GM06990 (cell line): ENCODE measurements around the gene LRRC4B.

Experiments
- DNase-seq: peaks from one replicate; pipeline ENCODE4 v3.0.0-alpha.2; 2011; ENCODE audit not compliant: insufficient read length; ENCODE audit errors: extremely low read depth
- H3K27me3 ChIP-seq: replicated peaks from 2 replicates; pipeline ENCODE4 v1.6.0; 2011; ENCODE audit warnings: low read length; ENCODE audit not compliant: control insufficient read depth, insufficient read depth
- H3K36me3 ChIP-seq: 2 replicates; pipeline ENCODE4 v1.5.1; 2011; ENCODE audit warnings: low read length; ENCODE audit not compliant: control insufficient read depth, insufficient read depth
- H3K4me3 ChIP-seq: replicated peaks from 2 replicates; pipeline ENCODE4 v1.5.1; 2011; ENCODE audit warnings: low read depth, mild to moderate bottlenecking, control low read depth, low read length
- TF ChIP-seq, protein P1 (sequence below): IDR thresholded peaks from 2 replicates; pipeline ENCODE4 v1.5.1; 2011; ENCODE audit warnings: low read length, control low read depth, mild to moderate bottlenecking, inconsistent platforms; ENCODE audit not compliant: insufficient read depth, poor library complexity, severe bottlenecking

Gene LRRC4B

DNA sequence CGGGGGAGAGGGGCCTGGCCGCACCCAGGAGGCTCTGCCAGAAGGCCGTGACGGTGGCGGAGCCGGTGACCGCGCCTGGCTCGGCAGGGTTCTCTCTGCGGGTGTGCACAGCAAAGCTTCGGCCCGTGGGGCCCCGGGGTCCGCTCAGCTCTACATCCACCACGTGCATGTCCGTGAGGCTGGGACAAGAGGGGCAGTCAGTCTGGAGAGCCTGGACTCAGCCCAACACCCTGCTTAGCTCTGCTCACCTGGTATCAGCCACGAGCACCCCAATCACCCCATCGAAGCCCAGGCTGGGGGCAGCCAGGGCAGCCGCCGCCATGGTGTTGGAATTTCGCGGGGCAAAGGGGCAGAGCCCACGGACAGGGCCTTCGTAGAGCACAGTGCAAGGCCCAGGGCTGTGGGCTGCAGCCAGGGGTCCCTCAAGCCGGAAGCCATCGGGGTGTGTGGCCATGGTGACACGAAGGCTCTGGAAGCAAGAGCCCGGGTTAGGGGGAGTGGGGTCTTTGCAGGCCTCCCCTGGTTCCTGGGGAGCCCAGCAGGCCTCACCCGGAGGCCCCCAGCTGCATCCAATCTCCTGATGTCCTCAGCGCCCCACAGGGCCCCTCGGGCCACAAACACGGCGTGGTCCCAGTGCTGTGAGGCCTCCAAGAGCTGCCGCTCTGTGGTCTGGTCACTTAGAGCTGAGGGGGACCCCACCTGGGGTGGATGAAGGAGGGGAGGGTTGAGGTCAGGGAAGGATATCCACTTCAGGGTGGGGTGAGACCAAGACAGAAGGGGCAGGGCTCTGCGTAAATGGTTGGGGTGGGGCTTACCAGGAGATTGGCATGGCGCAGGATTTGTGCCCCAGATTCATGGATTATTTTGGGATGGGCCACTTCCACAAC is 55.9 kb downstream of the LRRC4B start:
- DNase-seq, result no peak
- peak overlapping the region; percentile 88 for H3K4me3 ChIP-seq
- TF ChIP-seq, protein P1, sequence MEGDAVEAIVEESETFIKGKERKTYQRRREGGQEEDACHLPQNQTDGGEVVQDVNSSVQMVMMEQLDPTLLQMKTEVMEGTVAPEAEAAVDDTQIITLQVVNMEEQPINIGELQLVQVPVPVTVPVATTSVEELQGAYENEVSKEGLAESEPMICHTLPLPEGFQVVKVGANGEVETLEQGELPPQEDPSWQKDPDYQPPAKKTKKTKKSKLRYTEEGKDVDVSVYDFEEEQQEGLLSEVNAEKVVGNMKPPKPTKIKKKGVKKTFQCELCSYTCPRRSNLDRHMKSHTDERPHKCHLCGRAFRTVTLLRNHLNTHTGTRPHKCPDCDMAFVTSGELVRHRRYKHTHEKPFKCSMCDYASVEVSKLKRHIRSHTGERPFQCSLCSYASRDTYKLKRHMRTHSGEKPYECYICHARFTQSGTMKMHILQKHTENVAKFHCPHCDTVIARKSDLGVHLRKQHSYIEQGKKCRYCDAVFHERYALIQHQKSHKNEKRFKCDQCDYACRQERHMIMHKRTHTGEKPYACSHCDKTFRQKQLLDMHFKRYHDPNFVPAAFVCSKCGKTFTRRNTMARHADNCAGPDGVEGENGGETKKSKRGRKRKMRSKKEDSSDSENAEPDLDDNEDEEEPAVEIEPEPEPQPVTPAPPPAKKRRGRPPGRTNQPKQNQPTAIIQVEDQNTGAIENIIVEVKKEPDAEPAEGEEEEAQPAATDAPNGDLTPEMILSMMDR, result no peak
- no peaks in the 10 kb centered on the region for H3K27me3 ChIP-seq
- no peaks in the 10 kb centered on the region for H3K36me3 ChIP-seq

DNA sequence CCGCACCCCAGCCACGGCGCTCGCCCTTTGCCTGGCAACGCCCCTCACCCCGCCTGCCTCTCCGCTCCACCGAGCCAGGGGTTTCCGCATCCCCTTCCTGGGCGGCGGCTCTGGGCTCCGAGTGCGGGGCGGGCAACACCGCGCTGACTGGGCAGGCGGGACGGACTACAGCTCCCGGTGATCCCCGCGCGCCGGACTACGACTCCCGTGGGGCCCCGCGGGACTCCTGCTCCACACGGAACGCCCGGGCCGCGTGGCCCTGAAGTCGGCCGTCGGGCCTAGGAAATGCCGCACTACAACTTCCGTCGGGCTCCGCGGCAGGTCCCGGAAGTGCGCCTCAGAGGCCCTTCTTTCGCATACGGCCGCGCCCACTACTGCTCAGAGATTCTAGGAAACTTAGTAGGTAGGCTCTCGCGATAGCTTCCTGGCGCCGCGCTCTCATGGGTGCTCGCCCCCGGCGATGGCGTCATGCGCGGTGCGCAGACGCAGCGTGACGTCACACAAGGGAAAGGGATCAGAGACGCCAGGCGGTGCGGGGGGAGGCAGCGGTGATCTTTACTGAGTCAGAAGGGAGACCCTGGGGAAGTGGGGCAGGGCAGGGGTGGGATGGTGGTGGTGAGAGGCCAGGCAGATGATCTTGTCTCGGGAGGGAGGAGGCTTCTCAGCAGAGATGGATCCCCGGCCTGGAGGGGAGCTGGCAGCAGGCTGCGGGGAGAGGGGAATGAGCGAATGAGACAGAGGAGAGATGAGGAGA is 57.0 kb downstream of the LRRC4B start, which contains the start of gene JOSD2:
TSS of gene JOSD2 (minus strand) at position 123 of the 754 bp plus-strand sequence. CDS start 760 bp downstream, outside the sequence.
- no peaks in the 10 kb centered on the region for H3K27me3 ChIP-seq
- TF ChIP-seq, protein P1, result no peak
- H3K36me3 ChIP-seq, result no peaks in the 10 kb centered on the region
- peak; percentile 99 for DNase-seq
- peak within 1 kb of the TSS; percentile 88 for H3K4me3 ChIP-seq

GRCh38 chr19:50510700-50511068 is 57.6 kb downstream of the LRRC4B start:
- Histone ChIP-seq H3K36me3 (no peaks in the 10 kb centered on the region; the same call in 1 of the 2 replicates), H3K4me3 (peak overlapping the region; percentile 88), H3K27me3 (no peaks in the 10 kb centered on the region)
- TF ChIP-seq, protein P1, result no peak
- DNase-seq, result no peak

- TF ChIP-seq, protein P1, result no peak
- Histone ChIP-seq H3K36me3 (no peaks in the 10 kb centered on the region; the same call in 1 of the 2 replicates), H3K4me3 (peak overlapping the region; percentile 88), H3K27me3 (no peaks in the 10 kb centered on the region)
- no peak for DNase-seq
Measured at GRCh38 chr19:50510121-50510670, 58.0 kb downstream of the LRRC4B start.

DNA sequence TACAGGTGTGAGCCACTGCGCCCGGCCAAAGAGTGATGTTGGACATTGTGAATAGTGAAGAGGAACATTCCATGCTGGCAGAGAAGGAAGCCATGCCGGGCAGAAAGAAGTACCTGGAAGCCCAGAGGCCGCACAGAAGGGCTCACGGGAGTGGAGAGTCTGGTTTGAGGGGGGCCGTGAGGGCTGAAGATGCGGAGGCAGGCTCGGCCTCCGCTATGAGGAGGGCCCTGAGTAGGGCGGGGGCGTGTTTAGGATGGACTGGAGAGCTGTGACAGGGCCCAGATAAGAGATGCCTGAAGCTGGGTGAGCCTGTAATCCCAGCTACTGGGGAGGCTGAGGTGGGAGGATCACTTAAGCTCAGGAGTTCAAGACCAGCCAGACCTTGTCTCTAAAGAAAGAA is 58.9 kb downstream of the LRRC4B start:
- Histone ChIP-seq H3K36me3 (no peaks in the 10 kb centered on the region; the same call in 1 of the 2 replicates), H3K27me3 (no peaks in the 10 kb centered on the region), H3K4me3 (no peak overlapping the region)
- TF ChIP-seq, protein P1, result no peak
- DNase-seq, result no peak
